Measurements from ENCODE around the gene KRT36.

KRT36 gene

DNA sequence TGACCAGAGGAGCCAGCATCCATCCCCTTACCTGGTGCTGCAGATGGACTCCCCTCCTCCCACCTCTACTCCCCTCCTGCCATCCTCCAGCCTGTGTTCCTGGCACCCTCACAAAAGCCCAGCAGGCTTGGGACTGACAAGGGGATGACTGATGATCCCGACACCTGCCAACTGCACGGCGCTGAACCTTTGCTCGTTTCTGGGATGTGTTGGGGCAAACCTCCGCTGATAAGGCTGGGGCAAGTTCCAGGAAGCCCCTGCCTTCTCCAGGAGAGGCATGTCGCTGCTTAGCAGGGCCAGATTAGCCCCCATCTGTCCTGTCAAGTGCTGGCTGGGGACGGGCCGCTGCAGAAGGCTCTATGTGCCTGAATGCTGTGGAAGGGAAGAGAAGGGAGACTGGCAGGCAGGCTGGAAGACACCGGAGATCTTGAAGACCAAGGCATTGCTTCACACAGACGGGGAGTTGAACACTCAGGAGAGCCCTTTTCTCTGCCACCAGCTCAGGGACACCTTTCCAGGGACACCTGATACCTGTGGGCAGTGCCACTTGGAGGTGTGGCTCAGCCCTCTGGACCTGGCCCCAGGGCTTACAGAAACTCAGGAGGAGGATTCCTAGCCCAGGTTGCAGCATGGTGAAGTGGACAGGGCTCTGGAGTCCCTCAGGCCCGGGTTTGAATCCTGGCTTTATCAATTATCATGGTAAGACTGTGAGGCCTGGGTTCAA is 30.0 kb upstream of the KRT36 start:
- no peak for TF ChIP-seq BHLHE40 (IDR thresholded peaks at IDR 0.05; ENCODE audit: borderline replicate concordance)
- no peak for TF ChIP-seq ARNT (IDR thresholded peaks at IDR 0.05)
- TF ChIP-seq SP1 (IDR thresholded peaks at IDR 0.05): no peak
- no peak for TF ChIP-seq L3MBTL2 (conservative IDR thresholded peaks at IDR 0.05)
- no peak for TF ChIP-seq CTBP1 (IDR thresholded peaks at IDR 0.05; ENCODE audit: borderline replicate concordance)
- no peak for TF ChIP-seq ELF4 (IDR thresholded peaks at IDR 0.05)
- no peak for TF ChIP-seq TARDBP (IDR thresholded peaks at IDR 0.05)
- no peak for TF ChIP-seq HDGF (IDR thresholded peaks at IDR 0.05; ENCODE audit: borderline replicate concordance)
- TF ChIP-seq FOXM1 (IDR thresholded peaks at IDR 0.05; ENCODE audit: borderline replicate concordance): no peak
- TF ChIP-seq, protein P1, sequence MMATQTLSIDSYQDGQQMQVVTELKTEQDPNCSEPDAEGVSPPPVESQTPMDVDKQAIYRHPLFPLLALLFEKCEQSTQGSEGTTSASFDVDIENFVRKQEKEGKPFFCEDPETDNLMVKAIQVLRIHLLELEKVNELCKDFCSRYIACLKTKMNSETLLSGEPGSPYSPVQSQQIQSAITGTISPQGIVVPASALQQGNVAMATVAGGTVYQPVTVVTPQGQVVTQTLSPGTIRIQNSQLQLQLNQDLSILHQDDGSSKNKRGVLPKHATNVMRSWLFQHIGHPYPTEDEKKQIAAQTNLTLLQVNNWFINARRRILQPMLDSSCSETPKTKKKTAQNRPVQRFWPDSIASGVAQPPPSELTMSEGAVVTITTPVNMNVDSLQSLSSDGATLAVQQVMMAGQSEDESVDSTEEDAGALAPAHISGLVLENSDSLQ (IDR thresholded peaks at IDR 0.05): no peak
- no peak for TF ChIP-seq SUZ12 (IDR thresholded peaks at IDR 0.05)
- TF ChIP-seq LEF1 (IDR thresholded peaks at IDR 0.05; ENCODE audit: borderline replicate concordance): no peak
- no peak for TF ChIP-seq FOXK2 (IDR thresholded peaks at IDR 0.05)
- POLR2A ChIA-PET: no interaction called here
- CTCF ChIA-PET: interaction anchor here (1.0 kb wide), 1 partner anchor 13 kb away, joined by 3 read pairs; no protein-coding TSS in a partner anchor
- DNase-seq (ENCODE audit: extremely low spot score): no peak

DNA sequence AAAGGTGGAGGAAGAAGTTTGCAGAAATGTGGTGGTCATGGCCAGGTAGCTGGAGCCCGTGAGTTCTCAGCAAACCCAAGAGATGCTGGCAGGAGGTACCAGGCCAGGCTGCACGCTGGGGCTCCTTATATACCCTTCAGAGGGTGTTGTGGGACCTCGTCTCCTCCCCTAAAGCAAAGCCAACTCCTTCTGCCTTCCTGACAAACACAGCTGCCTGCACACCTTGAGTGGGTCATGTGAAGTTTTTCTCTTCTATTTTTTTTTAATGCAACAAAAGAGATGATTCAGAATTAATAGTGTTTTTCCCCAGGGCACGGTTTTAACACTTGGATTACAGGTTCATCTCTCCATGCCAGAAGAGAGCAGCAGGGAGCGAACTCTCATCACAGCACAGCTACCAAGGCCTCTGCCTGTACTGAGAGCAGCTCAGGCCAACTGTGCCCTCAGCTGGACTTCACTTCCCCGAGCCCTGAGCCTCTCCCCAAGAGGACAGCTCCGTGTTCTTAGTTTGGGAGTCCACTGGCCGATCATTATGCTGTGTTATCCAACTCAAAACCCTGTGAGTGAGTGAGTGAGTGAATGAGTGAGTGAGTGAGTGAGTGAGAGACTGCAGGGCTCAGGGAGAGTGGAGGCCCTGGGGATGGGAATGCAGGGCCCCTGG is 29.2 kb upstream of the KRT36 start, which contains the start of gene KRT15:
KRT15 (minus strand) TSS at position 102 of the 661 bp plus-strand sequence; CDS start at position 39, 63 bp downstream.
- ChIA-PET POLR2A (interaction anchor here (1.4 kb wide), 1 partner anchor 170 kb away, joined by 4 read pairs; the partner anchor contains the start of gene EIF1), CTCF (interaction anchor here (1.0 kb wide), 1 partner anchor 12 kb away, joined by 3 read pairs; no protein-coding TSS in a partner anchor)
- DNase-seq (ENCODE audit: extremely low spot score): no peak
- TF ChIP-seq L3MBTL2 (conservative IDR thresholded peaks at IDR 0.05): no peak
- no peak for TF ChIP-seq FOXM1 (IDR thresholded peaks at IDR 0.05; ENCODE audit: borderline replicate concordance)
- no peak for TF ChIP-seq LEF1 (IDR thresholded peaks at IDR 0.05; ENCODE audit: borderline replicate concordance)
- TF ChIP-seq CTBP1 (IDR thresholded peaks at IDR 0.05; ENCODE audit: borderline replicate concordance): no peak
- TF ChIP-seq FOXA1 (IDR thresholded peaks at IDR 0.05): no peak
- TF ChIP-seq NFRKB (IDR thresholded peaks at IDR 0.05): no peak
- TF ChIP-seq ELF4 (IDR thresholded peaks at IDR 0.05): no peak
- no peak for TF ChIP-seq ZNF384 (IDR thresholded peaks at IDR 0.05)
- no peak for TF ChIP-seq BHLHE40 (IDR thresholded peaks at IDR 0.05; ENCODE audit: borderline replicate concordance)

GRCh38 chr17:41518031-41518430 is 28.3 kb upstream of the KRT36 start:
- ChIA-PET POLR2A (interaction anchor here (1.4 kb wide), 1 partner anchor 170 kb away, joined by 4 read pairs; the partner anchor contains the start of gene EIF1), CTCF (no interaction called here)
- DNase-seq (ENCODE audit: extremely low spot score): no peak
- TF ChIP-seq NFRKB (IDR thresholded peaks at IDR 0.05) (no peak), ZNF384 (IDR thresholded peaks at IDR 0.05) (no peak), TARDBP (IDR thresholded peaks at IDR 0.05) (no peak), FOXM1 (IDR thresholded peaks at IDR 0.05; ENCODE audit: borderline replicate concordance) (no peak)
- TF ChIP-seq, protein P1 (IDR thresholded peaks at IDR 0.05): no peak

- CTCF ChIA-PET: interaction anchor here (1.6 kb wide), 1 partner anchor 33 kb away, joined by 4 read pairs; no protein-coding TSS in a partner anchor
- no peak for DNase-seq (ENCODE audit: extremely low spot score)
- POLR2A ChIA-PET: no interaction called here
- TF ChIP-seq ELF4 (IDR thresholded peaks at IDR 0.05): no peak
- TF ChIP-seq CTBP1 (IDR thresholded peaks at IDR 0.05; ENCODE audit: borderline replicate concordance): no peak
These were observed 27.1 kb upstream of the KRT36 start for GRCh38 chr17:41516830-41517283.

GRCh38 chr17:41516147-41516829 is 26.6 kb upstream of the KRT36 start:
- no peak for DNase-seq (ENCODE audit: extremely low spot score)
- ChIA-PET CTCF (interaction anchor here (1.6 kb wide), 1 partner anchor 33 kb away, joined by 4 read pairs; no protein-coding TSS in a partner anchor), POLR2A (no interaction called here)
- no peak for TF ChIP-seq SP1 (IDR thresholded peaks at IDR 0.05)
- TF ChIP-seq L3MBTL2 (conservative IDR thresholded peaks at IDR 0.05): no peak
- TF ChIP-seq FOXA1 (IDR thresholded peaks at IDR 0.05): no peak
- TF ChIP-seq FOXM1 (IDR thresholded peaks at IDR 0.05; ENCODE audit: borderline replicate concordance): no peak
- no peak for TF ChIP-seq ELF4 (IDR thresholded peaks at IDR 0.05)
- no peak for TF ChIP-seq BHLHE40 (IDR thresholded peaks at IDR 0.05; ENCODE audit: borderline replicate concordance)
- TF ChIP-seq, protein P1 (IDR thresholded peaks at IDR 0.05): no peak
- TF ChIP-seq CTBP1 (IDR thresholded peaks at IDR 0.05; ENCODE audit: borderline replicate concordance): no peak
- TF ChIP-seq NFRKB (IDR thresholded peaks at IDR 0.05): no peak
- TF ChIP-seq LEF1 (IDR thresholded peaks at IDR 0.05; ENCODE audit: borderline replicate concordance): no peak
- no peak for TF ChIP-seq TARDBP (IDR thresholded peaks at IDR 0.05)
- TF ChIP-seq HDGF (IDR thresholded peaks at IDR 0.05; ENCODE audit: borderline replicate concordance): no peak
- TF ChIP-seq FOXK2 (IDR thresholded peaks at IDR 0.05): no peak
- TF ChIP-seq ARNT (IDR thresholded peaks at IDR 0.05): no peak
- TF ChIP-seq SUZ12 (IDR thresholded peaks at IDR 0.05): no peak
- no peak for TF ChIP-seq ZNF384 (IDR thresholded peaks at IDR 0.05)
